HG02678 (cell line): Measurements from ENCODE around the gene RELT.

ENCODE experiments used
- ATAC-seq: cut with Tn5 transposase; IDR thresholded peaks from one replicate; pipeline ENCODE4 v1.9.1; 2021; ENCODE audit warnings: mild to moderate bottlenecking, moderate library complexity; ENCODE audit not compliant: unreplicated experiment

Gene RELT

DNA sequence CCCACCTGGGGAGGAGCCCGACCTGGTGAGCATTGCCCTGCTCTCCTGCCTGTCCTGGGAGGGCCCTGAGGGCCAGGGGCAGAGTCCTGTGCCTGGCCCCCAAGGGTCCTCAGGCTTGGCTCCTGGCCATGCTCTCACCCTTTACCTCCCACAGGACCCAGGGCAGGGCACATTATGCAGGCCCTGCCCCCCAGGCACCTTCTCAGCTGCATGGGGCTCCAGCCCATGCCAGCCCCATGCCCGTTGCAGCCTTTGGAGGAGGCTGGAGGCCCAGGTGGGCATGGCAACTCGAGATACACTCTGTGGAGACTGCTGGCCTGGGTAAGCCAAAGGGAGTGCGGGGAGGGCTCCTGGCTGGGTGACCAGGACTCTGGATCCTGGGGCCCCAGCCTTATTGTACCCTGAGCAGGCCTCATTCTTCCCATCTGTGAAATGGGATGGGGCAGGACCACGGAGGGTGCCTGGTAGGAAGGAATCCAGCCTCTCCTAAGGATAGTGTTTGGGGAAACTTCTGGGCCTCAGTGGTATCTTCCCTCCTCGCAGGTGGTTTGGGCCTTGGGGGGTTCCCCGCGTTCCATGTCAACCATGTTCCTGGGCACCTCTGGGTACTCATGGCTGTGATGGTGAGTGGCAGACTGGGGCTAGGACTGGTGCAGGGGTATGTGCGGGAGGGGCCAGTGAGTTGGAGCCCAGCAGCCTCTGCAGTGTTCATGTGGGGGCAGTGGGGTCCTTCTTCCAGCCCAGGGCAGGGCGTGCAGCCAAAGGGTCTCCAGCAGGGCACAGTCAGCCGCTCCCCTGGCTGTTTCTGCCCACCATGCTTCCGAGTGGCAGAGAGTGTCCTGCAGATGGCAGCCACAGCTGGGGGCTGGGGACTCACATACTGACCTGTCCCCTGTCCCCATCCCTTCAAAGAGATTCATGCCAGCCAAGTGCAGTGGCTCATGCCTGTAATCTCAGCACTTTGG, 14.7 kb downstream of the RELT start:
- no peak for ATAC-seq

DNA sequence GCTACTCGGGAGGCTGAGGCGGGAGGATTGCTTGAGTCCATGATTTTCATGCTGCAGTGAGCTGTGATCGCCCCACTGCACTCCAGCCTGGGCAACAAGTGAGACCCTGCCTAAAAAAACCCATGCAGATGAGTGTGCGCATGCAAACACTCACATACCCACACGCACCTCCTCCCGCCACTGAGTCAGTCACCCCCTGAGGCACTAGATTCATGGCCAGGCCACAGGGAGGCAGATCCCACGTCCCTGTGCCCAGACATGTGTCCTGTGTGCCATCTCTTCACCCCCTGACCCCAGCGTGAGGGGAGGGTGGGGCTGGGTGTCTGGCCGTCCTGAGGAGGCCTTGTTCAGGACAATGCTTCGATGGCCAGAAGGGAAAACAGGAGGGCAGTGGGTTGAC, 15.5 kb downstream of the RELT start:
- no peak for ATAC-seq

DNA sequence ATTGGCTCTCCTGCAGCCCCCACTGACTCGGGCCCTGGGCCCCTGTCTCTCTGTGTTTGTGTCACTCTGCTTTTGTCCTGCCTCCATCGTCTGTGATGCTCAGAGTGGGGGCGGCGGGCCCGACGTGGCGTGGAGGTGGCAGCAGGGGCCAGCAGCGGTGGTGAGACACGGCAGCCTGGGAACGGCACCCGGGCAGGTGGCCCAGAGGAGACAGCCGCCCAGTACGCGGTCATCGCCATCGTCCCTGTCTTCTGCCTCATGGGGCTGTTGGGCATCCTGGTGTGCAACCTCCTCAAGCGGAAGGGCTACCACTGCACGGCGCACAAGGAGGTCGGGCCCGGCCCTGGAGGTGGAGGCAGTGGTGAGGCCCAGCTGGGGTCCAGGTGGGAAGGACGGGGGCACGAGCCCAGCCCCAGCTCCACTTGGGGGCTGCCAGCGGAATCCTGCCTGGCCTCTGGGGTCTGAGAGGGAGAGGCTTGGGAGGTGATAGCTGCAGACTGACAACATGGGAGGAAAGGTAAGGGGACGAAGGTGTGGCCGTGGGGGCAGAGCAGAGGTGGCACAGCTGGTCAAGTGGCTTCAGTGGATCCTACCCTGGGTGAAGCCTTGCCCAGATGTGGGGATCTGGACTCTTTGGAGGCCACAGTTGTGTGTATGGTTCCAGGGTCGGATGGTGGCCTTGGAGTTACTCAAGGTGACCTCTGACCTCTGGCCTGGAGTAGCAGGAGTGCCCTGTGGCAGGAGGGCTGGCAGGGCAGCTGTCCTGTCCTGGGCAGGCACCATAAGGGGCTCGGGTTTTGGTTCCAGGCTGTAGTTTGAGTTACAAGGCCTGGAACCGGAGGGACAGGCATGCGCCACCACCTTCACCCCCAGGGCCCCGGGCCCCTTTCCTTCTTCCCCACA, 16.2 kb downstream of the RELT start:
- ATAC-seq = no peak

DNA sequence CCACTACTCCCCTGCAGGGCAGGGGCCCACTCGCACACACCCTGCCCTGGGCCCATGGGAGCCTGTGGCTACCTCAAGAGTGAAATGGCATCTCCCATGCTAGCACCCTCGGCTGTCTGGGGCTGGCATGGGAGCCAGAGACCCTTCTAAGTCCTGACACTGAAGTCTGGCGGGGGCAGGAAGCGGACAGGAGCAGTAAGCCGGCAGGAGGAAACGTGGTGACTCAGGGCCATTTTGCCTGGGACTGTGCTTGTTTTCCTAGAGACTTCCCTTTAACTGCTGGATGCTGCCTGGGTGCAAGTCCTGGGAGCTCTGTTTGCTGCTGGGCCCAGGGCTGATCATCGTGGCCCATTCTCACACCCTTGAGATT, 16.8 kb downstream of the RELT start:
- no peak for ATAC-seq

GRCh38 chr11:73393479-73394415, 17.5 kb downstream of the RELT start:
- ATAC-seq = no peak

DNA sequence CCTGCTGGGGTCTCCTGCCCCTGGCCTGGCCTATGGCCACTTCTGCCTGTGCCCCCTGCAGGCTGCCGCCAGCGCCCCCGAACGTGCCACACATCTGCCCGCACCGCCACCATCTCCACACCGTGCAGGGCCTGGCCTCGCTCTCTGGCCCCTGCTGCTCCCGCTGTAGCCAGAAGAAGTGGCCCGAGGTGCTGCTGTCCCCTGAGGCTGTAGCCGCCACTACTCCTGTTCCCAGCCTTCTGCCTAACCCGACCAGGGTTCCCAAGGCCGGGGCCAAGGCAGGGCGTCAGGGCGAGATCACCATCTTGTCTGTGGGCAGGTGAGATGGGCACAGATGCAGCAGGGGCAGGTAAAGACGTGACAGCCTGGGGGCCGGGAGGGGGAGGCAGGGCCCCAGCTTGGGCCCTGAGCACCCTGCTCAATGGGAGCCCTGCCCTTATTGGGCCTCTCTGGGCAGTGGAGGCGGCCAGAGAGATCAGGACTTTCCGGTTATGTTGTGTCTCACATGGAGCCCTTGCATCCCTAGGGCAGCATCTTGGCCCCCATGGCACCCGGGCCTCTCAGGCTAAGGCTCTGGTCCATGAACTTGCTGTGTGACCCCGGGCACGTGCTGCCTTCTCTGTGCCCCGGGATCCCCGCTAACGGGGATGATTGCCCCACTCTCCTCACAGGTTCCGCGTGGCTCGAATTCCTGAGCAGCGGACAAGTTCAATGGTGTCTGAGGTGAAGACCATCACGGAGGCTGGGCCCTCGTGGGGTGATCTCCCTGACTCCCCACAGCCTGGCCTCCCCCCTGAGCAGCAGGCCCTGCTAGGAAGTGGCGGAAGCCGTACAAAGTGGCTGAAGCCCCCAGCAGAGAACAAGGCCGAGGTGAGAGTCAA, 18.5 kb downstream of the RELT start:
- no peak for ATAC-seq

- ATAC-seq = no peak
Observed at GRCh38 chr11:73395297-73396208, 19.4 kb downstream of the RELT start.

- no peak for ATAC-seq
Observed at GRCh38 chr11:73396251-73396930, 20.2 kb downstream of the RELT start.

DNA sequence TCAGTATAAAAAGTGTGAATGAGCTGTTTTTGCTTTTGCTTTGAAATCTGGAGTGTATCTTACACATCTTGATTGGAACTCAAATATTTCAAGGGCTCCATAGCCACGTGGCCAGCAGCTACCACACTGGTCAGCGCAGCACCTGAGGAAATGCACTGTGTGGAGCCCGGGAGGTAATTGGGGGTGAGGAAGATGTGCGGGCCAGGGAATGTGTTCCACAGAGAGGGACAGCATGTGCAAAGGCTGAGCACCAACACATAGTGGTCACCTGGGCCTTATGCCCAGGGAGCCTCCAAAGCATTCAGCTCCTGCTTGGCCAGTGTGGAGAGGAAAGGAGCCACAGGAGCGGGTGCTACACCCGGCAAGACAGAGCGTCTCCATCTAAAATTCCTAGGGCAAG, 20.8 kb downstream of the RELT start:
- ATAC-seq = no peak

DNA sequence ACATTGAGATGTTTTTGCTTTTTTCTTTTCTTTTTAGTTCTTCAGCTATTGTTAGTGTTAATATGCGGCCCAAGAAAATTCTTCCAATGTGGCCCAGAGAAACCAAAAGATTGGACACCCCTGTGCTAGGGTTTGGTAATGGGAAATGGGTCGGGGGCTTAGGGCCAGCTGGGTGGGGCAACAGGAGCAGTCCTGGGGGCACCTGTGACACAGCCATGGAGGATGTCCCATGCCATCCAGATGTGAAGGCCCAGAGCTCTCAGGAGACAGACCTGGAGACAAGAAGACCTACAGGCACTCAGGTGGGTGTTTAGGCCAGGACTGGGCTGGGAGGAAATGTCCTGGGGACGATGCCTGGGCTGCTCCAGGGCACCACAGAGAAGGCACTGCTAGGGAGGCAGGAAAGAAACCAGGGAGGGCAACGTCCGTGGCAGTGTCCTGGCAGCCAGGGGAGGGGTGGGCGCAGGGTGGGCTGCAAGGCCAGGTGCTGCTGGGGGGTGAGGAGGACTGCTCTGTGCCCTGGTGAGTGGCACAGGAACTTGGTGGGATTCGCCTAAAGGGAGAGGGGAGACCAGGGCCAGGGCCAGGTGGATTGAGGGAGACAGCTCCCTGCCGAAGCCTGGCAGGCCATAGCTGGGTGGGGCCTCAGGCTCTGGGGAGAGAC, 21.4 kb downstream of the RELT start:
- no peak for ATAC-seq

DNA sequence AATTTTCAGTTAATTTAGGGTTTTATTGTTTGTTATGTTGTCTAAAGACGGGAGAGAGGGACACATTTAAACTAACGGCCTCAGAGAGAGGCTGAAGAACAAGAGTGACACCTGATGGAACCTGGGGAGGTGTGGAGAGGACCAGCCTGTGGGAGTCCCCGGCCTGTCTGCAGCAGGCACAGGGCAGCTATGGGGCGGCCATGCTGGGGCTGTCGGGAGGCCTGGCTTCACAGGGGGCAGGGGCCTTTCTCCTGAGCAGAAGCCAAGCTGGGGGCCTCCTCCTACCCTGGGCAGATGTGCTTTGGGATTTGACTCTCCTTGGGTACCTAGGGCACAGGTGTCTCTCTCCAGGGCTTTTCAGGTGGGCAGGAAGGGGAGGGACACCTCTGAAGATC, 21.9 kb downstream of the RELT start:
- no peak for ATAC-seq

DNA sequence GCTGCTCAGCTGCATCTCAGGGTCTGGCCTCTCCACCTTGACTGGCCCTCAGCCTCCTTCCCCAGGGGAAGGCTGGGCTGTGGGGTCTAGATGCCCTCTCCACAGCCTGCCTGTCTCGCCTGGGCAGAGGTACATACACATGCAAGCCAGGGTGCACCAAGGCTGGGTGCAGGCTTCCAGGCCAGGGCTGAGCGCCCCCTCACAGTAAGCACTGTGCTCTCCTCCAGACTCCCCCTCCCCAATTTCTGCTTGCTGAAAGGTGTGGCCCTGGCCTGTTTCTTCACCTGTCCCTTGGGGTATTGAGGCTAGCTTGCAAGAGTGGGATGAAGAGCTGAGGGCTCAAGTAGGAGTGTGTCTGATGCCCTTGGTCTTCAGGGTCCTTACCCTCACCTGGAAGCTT, 22.5 kb downstream of the RELT start:
- ATAC-seq = no peak

DNA sequence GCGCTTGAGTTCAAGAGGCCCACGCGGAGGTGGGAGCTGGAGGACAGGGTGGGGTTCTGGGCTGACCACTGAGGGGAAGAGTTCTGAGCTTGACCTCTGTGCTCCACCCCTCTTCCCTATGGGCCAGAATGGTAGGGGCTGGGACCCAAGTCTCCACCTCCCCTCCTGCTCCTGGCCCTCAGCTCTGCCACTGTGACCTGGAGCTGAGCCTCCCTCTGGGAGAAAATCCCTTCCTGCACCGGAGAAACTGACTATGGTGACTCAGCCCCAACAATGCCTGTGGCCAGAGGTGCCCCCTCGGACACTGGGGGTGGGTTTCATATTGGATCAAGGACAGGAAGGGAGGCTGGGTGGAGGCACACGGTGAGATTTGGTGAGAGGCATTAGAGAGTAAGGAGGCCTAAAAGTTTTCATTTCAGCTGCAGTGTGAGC, 23.0 kb downstream of the RELT start:
- no peak for ATAC-seq

GRCh38 chr11:73399636-73400035, 23.4 kb downstream of the RELT start:
- no peak for ATAC-seq

DNA sequence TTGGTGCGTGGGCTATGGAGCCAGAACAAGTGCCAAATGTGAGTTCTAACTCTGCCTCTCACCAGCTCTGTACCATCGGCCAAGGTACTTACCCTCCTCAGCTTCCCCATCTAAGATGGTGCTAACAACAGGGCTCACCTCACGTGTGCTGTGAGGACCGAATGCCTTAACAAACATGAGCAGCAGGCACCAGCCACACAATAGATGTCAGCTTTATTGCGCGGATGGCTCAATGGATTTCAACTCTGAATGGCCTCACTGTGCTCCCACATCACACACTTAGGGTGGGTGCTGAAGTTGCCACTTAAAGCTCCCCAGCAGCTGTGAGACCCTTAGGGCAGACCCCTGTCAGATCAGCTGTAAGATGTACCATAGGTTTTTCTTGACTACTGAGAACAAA, 24.1 kb downstream of the RELT start:
- no peak for ATAC-seq

DNA sequence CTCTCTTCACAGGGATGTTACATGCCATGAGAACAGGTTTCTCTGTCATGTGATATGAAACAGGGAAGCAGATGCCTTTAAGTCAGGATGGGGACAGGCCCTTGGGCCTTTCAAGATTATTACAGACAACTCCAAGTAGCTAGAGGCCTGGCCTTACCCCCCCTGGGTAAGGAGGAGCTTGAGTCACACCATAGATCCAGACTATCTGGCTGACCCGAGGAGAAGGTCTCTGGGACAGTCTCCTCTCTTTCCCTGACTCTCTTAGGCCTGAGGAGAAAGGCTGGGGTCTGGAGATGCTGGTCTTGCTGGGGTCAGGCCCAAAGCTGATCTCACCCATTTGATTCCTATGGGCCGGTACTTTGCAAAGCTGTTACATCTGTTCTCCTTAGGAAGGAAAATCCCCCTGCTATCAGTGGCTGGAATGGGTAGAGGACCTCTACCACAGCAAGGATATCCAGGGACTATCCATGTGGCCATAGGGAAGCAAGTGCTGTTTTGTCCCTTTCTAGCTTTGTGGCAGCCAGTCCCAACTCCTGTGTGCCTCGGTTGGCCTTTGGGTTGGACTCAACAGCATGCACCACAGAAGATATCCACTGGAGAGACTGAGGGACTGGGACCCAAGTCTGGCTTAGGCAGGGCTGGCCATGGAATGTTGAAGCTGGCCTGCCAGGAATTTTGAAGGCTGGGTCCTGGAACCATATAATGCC, 25.2 kb downstream of the RELT start:
- no peak for ATAC-seq
